Forelimb muscle (tissue), 1 donor: ENCODE data around the gene OR12D2. TPM values are rescaled to one million over a fixed set of nuclear protein-coding genes. Genes with fewer than 3 reads are reported as not detected.

Source experiments
- polyA plus RNA-seq: library from polyadenylated mRNA; unstranded; fragments of 120-200 nt; gene quantifications from one replicate; pipeline ENCODE4 v1.2.1, GENCODE V29; 2013; ENCODE audit not compliant: insufficient read length

The OR12D2 gene
- polyA plus RNA-seq, 1 donor = not detected

Other genes with a start within 250 kb of the OR12D2 start
- gene OR2J2, start 224.7 kb upstream of the OR12D2 start, polyA plus RNA-seq = not detected
- 0.05 TPM for gene OR14J1, start 93.9 kb upstream of the OR12D2 start, polyA plus RNA-seq
- not detected for gene OR5V1, start 26.8 kb upstream of the OR12D2 start, polyA plus RNA-seq
- not detected for gene OR12D3, start 20.3 kb upstream of the OR12D2 start, polyA plus RNA-seq
- not detected for gene OR12D1, start 19.3 kb downstream of the OR12D2 start, polyA plus RNA-seq
- not detected for gene OR10C1, start 43.7 kb downstream of the OR12D2 start, polyA plus RNA-seq
- gene OR11A1, start 61.4 kb downstream of the OR12D2 start, polyA plus RNA-seq = not detected
- gene OR2H1, start 61.5 kb downstream of the OR12D2 start, polyA plus RNA-seq = not detected
- not detected for gene MAS1L, start 92.3 kb downstream of the OR12D2 start, polyA plus RNA-seq
- 0.28 TPM for gene UBD, start 164.1 kb downstream of the OR12D2 start, polyA plus RNA-seq
- 0.15 TPM for gene OR2H2, start 189.5 kb downstream of the OR12D2 start, polyA plus RNA-seq
- 33.1 TPM for gene GABBR1, start 237.6 kb downstream of the OR12D2 start, polyA plus RNA-seq